ENCODE data around the gene PCDH12.

DNA sequence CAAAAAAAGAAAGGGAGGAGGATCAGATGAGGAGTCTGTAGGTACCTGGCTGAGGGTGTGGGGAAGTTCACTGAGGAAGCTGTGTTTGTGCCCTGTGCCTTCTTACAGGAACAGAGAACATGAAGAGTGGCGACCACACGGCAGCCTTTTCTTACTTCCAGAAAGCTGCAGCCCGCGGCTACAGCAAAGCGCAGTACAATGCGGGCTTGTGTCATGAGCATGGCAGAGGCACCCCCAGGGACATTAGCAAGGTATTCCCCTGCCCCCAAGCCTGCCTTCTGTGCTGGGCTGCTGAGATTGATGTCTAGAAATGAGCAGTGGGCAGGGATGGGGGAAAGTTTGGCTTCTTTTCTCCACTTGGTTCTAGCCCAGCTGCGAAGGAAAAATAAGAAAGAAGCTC lies 24.9 kb downstream of the PCDH12 start:
- TF ChIP-seq, protein P1, sequence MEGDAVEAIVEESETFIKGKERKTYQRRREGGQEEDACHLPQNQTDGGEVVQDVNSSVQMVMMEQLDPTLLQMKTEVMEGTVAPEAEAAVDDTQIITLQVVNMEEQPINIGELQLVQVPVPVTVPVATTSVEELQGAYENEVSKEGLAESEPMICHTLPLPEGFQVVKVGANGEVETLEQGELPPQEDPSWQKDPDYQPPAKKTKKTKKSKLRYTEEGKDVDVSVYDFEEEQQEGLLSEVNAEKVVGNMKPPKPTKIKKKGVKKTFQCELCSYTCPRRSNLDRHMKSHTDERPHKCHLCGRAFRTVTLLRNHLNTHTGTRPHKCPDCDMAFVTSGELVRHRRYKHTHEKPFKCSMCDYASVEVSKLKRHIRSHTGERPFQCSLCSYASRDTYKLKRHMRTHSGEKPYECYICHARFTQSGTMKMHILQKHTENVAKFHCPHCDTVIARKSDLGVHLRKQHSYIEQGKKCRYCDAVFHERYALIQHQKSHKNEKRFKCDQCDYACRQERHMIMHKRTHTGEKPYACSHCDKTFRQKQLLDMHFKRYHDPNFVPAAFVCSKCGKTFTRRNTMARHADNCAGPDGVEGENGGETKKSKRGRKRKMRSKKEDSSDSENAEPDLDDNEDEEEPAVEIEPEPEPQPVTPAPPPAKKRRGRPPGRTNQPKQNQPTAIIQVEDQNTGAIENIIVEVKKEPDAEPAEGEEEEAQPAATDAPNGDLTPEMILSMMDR (IDR thresholded peaks at IDR 0.05) = no peak
- TF ChIP-seq RXRA (IDR thresholded peaks at IDR 0.05; ENCODE audit: borderline replicate concordance, low read depth) (no peak), NFIC (IDR thresholded peaks at IDR 0.05; ENCODE audit: borderline replicate concordance) (no peak), FOXJ3 (CRISPR knock-in tag; IDR thresholded peaks at IDR 0.05) (no peak), RAD21 (IDR thresholded peaks at IDR 0.05; ENCODE audit: low read length) (no peak), EP300 (IDR thresholded peaks at IDR 0.05; ENCODE audit: borderline replicate concordance in 1 of 2, low read depth in 1 of 2, low read length in 1 of 2) (no peak), TAF1 (IDR thresholded peaks at IDR 0.05; ENCODE audit: borderline replicate concordance, low read depth, low read length) (no peak), RFX5 (IDR thresholded peaks at IDR 0.05; ENCODE audit: low read length) (no peak)
- TF ChIP-seq, protein P2, sequence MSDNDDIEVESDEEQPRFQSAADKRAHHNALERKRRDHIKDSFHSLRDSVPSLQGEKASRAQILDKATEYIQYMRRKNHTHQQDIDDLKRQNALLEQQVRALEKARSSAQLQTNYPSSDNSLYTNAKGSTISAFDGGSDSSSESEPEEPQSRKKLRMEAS (IDR thresholded peaks at IDR 0.05; ENCODE audit: low read depth) = no peak
- TF ChIP-seq, protein P3, sequence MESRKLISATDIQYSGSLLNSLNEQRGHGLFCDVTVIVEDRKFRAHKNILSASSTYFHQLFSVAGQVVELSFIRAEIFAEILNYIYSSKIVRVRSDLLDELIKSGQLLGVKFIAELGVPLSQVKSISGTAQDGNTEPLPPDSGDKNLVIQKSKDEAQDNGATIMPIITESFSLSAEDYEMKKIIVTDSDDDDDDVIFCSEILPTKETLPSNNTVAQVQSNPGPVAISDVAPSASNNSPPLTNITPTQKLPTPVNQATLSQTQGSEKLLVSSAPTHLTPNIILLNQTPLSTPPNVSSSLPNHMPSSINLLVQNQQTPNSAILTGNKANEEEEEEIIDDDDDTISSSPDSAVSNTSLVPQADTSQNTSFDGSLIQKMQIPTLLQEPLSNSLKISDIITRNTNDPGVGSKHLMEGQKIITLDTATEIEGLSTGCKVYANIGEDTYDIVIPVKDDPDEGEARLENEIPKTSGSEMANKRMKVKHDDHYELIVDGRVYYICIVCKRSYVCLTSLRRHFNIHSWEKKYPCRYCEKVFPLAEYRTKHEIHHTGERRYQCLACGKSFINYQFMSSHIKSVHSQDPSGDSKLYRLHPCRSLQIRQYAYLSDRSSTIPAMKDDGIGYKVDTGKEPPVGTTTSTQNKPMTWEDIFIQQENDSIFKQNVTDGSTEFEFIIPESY (IDR thresholded peaks at IDR 0.05; ENCODE audit: borderline replicate concordance, low read depth) = no peak

All from SK-N-SH (cell line).